ENCODE data around the gene SPATS2.
A peak's percentile ranks its signal among the peaks of the same experiment; 100 is the strongest.

The SPATS2 gene

DNA sequence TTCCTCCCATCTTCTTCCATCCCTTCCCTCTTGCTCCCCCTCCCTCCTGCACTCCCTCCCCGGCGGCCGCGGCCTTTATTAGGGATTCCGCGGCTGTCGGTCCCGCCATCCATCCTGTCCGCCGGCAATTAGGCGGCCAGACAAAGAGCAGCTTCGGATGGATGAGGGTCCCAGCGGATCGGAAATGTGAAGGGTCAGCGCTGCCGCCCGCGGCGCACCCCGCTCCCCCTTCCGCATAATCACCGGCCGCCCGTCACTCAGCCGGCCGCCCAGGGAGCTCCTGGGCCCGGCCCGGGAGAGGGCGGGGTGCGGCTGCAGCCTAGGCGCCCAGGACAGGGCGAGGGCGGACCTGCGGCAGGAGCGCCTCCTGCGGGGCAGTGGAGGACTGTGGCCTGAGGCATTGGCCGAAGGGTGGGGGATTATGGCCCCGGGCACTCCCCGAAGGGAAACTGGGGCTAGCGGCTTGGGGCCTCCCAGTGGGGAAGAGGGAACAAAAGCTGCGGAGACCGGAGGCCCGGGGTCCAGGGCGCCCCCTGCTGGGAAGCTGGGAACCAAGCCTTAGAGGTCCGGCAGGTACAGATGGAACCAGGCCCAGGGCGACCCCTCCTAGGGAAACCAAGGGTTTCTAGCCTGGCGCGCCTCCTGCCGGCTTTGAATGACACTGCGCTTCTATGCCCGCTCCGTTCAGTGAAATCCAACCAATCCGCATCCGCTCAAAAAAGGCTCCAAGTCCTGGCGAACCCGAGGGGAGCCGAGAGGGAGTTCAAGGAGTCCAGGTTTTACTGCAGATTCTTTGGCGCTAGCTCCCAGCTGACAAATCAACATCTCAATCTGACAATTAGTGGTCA is 25.0 kb upstream of the SPATS2 start (continued):
- TF ChIP-seq BCL11B (tag by site-specific recombination; IDR thresholded peaks at IDR 0.05; ENCODE audit: low read depth) (no peak), ZNF2 (tag by site-specific recombination; IDR thresholded peaks at IDR 0.05) (0 out of 2 replicates have a peak, but pooled peaks have one; percentile 12), ZNF76 (tag by site-specific recombination; IDR thresholded peaks at IDR 0.05; ENCODE audit: borderline replicate concordance, low read depth) (no peak), ZNF221 (tag by site-specific recombination; IDR thresholded peaks at IDR 0.05; ENCODE audit: borderline replicate concordance) (no peak), SCRT1 (tag by site-specific recombination; IDR thresholded peaks at IDR 0.05; ENCODE audit: borderline replicate concordance) (no peak), HOXA7 (CRISPR knock-in tag; IDR thresholded peaks at IDR 0.05; ENCODE audit: borderline replicate concordance) (no peak), GFI1B (tag by site-specific recombination; IDR thresholded peaks at IDR 0.05) (no peak), OVOL3 (tag by site-specific recombination; IDR thresholded peaks at IDR 0.05) (no peak), HOXD13 (CRISPR knock-in tag; IDR thresholded peaks at IDR 0.05; ENCODE audit: borderline replicate concordance) (no peak), ZNF248 (tag by site-specific recombination; IDR thresholded peaks at IDR 0.05) (no peak), ZNF155 (tag by site-specific recombination; IDR thresholded peaks at IDR 0.05) (no peak), OSR2 (tag by site-specific recombination; IDR thresholded peaks at IDR 0.05) (no peak), ZNF544 (tag by site-specific recombination; IDR thresholded peaks at IDR 0.05) (no peak), ZNF423 (tag by site-specific recombination; IDR thresholded peaks at IDR 0.05) (no peak), ZNF133 (tag by site-specific recombination; IDR thresholded peaks at IDR 0.05) (no peak), ZNF404 (tag by site-specific recombination; IDR thresholded peaks at IDR 0.05) (no peak)
- TF ChIP-seq, protein P1, sequence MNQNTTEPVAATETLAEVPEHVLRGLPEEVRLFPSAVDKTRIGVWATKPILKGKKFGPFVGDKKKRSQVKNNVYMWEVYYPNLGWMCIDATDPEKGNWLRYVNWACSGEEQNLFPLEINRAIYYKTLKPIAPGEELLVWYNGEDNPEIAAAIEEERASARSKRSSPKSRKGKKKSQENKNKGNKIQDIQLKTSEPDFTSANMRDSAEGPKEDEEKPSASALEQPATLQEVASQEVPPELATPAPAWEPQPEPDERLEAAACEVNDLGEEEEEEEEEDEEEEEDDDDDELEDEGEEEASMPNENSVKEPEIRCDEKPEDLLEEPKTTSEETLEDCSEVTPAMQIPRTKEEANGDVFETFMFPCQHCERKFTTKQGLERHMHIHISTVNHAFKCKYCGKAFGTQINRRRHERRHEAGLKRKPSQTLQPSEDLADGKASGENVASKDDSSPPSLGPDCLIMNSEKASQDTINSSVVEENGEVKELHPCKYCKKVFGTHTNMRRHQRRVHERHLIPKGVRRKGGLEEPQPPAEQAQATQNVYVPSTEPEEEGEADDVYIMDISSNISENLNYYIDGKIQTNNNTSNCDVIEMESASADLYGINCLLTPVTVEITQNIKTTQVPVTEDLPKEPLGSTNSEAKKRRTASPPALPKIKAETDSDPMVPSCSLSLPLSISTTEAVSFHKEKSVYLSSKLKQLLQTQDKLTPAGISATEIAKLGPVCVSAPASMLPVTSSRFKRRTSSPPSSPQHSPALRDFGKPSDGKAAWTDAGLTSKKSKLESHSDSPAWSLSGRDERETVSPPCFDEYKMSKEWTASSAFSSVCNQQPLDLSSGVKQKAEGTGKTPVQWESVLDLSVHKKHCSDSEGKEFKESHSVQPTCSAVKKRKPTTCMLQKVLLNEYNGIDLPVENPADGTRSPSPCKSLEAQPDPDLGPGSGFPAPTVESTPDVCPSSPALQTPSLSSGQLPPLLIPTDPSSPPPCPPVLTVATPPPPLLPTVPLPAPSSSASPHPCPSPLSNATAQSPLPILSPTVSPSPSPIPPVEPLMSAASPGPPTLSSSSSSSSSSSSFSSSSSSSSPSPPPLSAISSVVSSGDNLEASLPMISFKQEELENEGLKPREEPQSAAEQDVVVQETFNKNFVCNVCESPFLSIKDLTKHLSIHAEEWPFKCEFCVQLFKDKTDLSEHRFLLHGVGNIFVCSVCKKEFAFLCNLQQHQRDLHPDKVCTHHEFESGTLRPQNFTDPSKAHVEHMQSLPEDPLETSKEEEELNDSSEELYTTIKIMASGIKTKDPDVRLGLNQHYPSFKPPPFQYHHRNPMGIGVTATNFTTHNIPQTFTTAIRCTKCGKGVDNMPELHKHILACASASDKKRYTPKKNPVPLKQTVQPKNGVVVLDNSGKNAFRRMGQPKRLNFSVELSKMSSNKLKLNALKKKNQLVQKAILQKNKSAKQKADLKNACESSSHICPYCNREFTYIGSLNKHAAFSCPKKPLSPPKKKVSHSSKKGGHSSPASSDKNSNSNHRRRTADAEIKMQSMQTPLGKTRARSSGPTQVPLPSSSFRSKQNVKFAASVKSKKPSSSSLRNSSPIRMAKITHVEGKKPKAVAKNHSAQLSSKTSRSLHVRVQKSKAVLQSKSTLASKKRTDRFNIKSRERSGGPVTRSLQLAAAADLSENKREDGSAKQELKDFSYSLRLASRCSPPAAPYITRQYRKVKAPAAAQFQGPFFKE (tag by site-specific recombination; IDR thresholded peaks at IDR 0.05; ENCODE audit: borderline replicate concordance): no peak
- TF ChIP-seq, protein P2, sequence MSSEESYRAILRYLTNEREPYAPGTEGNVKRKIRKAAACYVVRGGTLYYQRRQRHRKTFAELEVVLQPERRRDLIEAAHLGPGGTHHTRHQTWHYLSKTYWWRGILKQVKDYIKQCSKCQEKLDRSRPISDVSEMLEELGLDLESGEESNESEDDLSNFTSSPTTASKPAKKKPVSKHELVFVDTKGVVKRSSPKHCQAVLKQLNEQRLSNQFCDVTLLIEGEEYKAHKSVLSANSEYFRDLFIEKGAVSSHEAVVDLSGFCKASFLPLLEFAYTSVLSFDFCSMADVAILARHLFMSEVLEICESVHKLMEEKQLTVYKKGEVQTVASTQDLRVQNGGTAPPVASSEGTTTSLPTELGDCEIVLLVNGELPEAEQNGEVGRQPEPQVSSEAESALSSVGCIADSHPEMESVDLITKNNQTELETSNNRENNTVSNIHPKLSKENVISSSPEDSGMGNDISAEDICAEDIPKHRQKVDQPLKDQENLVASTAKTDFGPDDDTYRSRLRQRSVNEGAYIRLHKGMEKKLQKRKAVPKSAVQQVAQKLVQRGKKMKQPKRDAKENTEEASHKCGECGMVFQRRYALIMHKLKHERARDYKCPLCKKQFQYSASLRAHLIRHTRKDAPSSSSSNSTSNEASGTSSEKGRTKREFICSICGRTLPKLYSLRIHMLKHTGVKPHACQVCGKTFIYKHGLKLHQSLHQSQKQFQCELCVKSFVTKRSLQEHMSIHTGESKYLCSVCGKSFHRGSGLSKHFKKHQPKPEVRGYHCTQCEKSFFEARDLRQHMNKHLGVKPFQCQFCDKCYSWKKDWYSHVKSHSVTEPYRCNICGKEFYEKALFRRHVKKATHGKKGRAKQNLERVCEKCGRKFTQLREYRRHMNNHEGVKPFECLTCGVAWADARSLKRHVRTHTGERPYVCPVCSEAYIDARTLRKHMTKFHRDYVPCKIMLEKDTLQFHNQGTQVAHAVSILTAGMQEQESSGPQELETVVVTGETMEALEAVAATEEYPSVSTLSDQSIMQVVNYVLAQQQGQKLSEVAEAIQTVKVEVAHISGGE (tag by site-specific recombination; conservative IDR thresholded peaks at IDR 0.05; ENCODE audit: low read depth): no peak
- TF ChIP-seq, protein P3, sequence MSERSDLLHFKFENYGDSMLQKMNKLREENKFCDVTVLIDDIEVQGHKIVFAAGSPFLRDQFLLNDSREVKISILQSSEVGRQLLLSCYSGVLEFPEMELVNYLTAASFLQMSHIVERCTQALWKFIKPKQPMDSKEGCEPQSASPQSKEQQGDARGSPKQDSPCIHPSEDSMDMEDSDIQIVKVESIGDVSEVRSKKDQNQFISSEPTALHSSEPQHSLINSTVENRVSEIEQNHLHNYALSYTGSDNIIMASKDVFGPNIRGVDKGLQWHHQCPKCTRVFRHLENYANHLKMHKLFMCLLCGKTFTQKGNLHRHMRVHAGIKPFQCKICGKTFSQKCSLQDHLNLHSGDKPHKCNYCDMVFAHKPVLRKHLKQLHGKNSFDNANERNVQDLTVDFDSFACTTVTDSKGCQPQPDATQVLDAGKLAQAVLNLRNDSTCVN (tag by site-specific recombination; optimal IDR thresholded peaks at IDR 0.05): no peak
